H54 (cell line): ENCODE results near the gene CLDN4.
A peak's percentile ranks its signal among the peaks of the same experiment; 100 is the strongest.
"Not testable (repeated sequence)": the region's sequence is repeated elsewhere in the genome, so short reads cannot be mapped to it uniquely, and the experiment has no call there.

ENCODE experiments used
- DNase-seq: peaks from one replicate; pipeline ENCODE4 v3.0.0; 2011; ENCODE audit warnings: low spot score, mixed read lengths; ENCODE audit not compliant: insufficient read length
- FAIRE-seq: peaks from 3 replicates; lab custom pipeline; 2011; peaks lifted over from hg19 to GRCh38; lab: Jason Lieb, UNC
- POLR2A ChIP-seq: IDR thresholded peaks from 2 replicates; pipeline ENCODE4 v1.6.1; 2011; ENCODE audit warnings: low read depth, mild to moderate bottlenecking, low read length

Gene CLDN4

DNA sequence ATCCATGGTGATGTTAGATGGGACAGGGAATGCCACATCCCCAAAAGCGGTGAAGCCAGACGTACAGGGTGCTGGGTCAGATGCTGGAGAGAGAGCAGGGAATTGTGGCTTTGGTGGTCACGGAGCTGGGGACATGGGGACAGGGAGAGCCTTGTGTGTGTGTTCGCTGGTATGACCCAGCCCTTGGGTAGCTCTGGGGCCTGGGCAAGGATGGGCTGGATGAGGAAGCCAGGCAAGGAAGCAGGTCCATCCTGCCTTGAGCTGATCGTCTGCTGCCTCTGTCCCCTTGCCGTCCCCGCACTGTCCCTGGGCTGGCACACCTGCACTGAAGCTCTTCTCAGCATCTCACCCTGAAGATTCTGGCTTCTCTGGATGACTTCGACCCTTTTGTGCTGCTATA is 15.4 kb upstream of the CLDN4 start:
- FAIRE-seq (no peak), DNase-seq (no peak)
- TF ChIP-seq POLR2A, result no peak

DNA sequence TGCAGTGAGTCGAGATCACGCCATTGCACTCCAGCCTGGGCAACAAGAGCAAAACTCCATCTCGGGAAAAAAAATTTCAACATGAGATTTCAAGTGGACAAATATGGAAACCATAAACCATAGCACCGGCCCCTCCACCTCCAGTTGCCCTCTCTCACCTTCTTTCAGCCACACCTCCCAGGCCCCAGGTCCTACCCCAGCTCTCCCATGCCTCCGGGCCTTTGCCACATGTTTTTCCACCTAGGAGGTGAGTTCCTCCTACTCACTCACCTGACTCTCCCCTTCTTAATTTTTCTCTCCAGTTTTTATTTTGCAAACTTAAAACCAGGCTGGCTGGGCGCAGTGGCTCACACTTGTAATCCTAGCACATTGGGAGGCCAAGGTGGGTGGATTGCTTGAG is 13.7 kb upstream of the CLDN4 start:
- FAIRE-seq (no peak), DNase-seq (no peak)
- TF ChIP-seq POLR2A, result no peak

DNA sequence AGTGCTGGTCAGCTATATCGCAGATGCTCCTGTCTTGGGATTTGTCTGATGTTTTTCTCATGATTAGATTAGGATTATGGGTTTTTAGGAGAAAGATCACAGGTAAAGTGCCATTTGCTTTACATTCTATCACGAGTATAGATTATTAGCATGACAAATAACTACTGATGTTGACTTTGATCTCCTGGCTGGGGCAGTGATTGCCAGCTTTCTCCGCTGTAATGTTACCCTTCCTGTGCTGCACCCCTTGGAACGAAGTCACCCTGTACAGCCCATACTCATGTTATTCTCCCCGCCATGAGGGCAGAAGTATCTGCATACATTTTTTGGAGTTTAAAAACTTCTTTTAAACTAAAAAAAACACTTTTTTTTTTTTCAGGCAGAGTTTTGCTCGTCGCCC is 10.8 kb upstream of the CLDN4 start:
- DNase-seq (no peak), FAIRE-seq (no peak)
- no peak for TF ChIP-seq POLR2A

DNA sequence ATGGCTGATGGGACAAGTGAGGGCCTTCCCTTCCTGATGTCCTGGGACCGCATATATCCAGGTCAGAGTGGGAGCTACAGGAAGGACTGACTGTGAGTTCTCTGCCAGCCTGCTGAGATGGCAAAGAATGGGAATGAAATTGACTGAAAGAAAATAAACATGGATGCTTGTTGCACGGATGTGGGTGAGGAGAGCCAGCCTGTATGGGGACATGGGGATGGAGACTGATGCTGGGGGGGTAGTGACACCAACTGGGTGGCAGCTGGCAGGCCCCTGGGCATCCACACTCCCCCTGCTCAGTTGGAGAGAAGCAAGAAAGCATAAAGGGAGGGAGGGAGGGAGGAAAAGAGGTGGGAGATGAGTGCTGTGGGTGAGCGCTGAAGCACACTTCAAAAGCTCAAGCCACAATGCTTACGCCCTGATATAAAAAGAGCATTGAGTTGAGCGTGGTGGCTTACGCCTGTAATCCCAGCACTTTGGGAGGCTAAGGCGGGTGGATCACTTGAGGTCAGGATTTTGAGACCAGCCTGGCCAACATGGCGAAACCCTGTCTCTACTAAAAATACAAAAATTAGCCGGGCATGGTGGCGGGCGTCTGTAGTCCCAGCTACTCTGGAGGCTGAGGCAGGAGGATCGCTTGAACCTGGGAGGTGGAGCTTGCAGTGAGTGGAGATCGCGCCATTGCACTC is 9.1 kb upstream of the CLDN4 start:
- not testable (repeated sequence) for FAIRE-seq, DNase-seq

DNA sequence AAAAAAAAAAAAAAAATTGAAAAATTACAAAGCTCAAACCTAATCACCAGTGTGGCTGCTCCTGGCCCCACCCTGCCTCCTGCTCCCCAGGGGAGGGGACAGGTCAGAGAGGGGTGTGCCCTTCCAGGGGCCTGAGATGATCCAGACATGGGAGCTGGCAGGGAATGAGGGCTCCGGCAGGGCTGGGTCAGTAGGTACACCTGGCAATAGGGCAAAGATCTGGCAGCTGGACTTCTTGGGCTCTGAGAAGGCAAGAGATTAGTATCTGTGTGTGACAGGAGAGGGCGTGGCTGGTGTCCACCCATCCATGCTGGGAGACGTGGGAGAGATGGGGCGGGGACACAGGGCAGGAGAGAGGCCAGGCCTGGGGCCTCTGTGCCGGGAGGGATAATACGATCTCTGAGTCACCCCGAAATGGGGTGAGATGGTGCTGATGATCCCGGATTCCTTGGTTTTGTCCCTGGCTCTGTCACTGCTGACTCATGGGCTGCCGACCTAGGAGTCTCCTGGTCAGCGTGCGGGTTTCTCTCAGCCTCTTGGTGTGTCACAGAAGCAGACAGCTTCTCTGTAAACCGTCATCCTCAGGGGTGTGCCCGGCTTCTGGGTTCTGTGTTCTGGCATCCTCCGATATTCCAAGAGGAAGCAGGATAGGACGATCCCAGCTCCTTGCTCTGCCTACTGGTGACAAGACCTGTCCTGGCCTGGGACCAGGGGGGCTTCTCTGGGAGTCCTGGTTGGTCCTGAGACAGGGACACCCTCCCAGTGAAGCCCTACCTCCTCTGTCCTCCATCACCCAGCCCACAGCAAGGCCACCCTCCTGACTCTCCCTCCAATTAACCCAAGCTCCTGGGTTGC is 8.2 kb upstream of the CLDN4 start:
- FAIRE-seq (peak; percentile 74), DNase-seq (peak; percentile 96)
- TF ChIP-seq POLR2A, result no peak

DNA sequence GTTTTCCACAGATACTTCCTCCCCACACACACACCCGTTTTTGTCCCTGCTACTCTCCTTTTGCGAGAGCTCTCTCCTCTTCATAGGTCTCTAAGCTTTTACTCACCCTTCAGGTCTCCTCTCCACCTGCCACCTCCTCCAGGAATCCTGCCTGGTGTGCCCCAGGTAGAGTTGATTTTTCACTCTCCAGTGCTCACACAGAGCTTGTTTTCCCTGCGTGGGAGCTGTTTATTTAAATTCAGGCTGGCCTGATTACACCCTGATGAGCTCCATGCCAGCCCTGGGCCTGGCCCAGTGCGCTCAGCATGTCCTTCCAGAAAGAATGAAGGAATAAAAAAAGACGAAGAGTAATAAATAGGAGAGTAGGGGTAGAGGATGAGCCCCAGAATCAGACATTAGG is 7.5 kb upstream of the CLDN4 start:
- FAIRE-seq (no peak), DNase-seq (no peak)
- TF ChIP-seq POLR2A, result no peak

DNA sequence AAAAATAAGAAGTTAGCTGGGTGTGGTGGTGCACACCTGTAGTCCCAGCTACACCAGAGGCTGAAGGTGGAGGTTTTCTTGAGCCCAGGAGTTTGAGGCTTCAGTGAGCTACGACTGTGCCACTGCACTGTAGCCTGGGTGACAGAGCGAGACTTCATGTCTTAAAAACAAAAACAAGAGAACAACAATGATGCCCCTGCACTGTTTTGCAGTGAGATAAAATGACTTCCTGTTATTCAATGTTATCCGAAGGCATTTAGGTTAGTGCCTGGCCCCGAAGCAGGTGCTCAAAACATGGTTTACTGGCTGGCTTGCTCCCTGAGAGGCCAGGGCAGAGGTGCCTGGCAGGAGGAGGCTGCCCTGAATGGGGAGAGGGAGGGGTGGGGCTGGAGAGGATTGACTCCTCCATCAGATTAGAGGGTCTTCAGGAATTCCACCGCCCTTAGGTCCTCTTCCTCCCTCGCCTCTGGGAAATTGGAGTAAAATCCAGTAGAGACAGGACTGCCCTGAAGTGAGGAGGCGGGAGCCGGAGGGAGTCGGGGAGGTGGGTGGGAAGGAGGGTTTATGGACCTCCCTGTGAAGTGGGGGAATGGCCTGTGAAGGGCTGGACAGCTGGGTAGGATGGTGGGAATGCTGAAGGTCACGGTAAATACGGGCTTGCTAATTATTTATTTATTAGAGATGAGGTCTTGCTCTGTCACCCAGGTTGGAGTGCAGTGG is 6.8 kb upstream of the CLDN4 start:
- no peak for TF ChIP-seq POLR2A
- no peak for DNase-seq
- no peak for FAIRE-seq

DNA sequence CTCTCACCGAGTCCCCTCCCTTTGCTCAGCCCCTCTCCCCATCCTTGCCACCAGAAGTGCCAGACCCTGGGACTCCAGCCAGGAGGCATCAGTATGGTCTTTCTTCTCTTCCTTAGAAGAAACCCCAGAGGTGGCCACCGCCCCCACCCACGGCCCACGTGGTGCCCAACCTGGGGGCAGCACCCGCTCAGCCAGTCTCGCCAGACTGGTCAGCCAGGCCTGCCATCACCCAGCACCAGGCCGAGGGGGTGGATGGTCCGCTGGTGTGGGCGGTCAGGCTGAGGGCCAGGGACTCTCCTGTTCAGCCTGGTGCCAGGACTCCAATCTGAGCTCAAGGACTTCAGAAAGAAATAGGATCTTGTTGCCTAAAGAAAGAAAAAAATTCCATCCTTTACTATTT is 5.8 kb upstream of the CLDN4 start:
- no peak for FAIRE-seq
- DNase-seq, result no peak
- no peak for TF ChIP-seq POLR2A

DNA sequence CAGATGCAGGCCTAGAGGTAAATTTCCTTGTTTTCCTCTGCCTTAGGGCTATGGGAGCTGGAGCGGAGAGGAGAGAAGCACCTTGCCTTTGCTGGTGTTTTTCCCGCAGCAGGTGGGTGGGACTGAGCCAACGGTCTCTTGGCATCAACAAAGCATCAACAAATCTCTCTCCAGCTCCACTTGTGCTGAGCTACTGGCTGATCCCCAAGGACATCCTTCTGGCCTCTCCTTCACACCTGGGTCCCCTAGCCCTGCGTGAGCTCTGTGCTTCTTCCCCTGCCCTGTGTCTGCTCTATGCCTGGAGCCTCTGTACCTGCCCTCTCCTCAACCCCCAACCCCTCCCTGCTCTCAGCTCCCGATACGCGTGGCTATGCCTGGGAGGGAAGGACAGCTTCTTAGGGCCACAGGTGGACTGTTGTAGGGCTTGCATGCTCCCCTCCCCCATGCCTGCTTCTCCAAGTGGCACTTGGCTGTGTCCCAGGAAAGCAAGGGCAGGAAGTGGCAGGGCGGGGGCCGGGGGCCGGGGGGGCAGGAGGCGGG is 3.2 kb upstream of the CLDN4 start:
- FAIRE-seq (no peak), DNase-seq (no peak)
- no peak for TF ChIP-seq POLR2A

DNA sequence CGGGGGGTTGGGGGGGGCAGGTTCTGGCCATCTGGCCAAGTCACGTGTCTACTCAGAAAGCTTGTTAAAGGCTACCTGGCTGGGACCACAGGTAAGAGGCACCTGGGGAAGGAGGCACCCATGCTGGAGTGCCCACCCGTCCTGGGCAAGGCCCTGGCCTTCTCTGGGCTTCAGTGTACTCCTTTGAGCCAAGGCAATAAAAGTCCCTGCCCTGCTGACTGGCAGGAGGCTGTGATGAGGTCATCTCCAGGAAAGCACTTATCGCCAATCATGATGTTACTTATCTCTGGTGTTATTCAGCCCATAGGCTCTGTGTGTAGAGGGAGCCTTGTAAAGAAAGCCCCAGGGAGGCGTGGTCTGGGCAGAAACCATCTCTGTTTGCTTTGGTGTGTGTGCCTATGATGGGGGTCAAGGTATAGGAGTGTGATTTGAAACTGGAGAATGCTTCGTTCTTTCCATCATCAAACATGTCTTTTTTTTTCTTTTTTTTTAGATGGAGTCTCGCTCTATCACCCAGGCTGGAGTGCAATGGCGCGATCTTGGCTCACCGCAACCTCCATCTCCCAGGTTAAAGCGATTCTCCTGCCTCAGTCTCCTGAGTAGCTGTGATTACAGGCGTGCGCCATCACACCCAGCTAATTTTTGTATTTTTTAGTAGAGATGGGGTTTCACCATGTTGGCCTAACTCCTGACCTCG is 2.5 kb upstream of the CLDN4 start:
- FAIRE-seq (peak; percentile 36), DNase-seq (peak; percentile 86)
- no peak for TF ChIP-seq POLR2A

DNA sequence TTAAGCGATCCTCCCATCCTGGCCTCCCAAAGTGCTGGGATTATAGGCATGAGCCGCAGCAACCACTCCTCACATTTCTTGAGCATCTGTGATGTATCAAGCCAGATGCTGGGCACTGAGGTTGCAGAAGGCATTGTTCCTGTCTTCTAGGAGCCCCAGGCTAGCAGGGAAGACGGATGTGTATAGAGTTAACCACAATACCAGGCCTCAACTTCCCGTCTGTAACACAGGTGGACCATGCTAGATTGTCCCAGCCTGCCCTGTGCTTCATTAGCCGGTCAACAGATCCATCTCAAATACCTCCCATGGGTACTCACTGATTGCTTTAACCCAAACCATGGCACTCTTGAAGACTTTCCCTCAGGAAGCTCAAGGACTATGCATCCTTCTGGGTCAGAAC is 1.8 kb upstream of the CLDN4 start:
- FAIRE-seq (no peak), DNase-seq (no peak)
- no peak for TF ChIP-seq POLR2A

DNA sequence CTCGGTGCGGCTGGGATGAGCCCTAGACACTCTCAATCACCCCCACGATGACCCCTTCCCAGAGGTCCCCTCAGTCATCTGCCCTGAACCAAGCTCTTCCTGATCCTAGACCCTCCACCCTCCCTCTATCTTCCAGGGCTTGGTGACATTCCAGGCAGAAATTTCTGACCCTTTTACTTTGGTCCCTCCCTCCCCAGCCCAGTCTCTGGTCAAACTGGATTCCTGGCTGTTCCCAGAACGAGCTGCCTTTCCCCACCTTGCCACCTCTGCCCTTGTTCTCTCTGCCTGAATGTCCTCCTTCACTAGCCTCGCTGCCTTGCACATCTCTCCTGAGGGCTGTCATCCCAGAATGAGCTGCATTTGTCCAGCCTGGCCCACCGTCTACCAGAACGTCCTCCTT is 1.3 kb upstream of the CLDN4 start:
- TF ChIP-seq POLR2A, result no peak
- no peak for DNase-seq

DNA sequence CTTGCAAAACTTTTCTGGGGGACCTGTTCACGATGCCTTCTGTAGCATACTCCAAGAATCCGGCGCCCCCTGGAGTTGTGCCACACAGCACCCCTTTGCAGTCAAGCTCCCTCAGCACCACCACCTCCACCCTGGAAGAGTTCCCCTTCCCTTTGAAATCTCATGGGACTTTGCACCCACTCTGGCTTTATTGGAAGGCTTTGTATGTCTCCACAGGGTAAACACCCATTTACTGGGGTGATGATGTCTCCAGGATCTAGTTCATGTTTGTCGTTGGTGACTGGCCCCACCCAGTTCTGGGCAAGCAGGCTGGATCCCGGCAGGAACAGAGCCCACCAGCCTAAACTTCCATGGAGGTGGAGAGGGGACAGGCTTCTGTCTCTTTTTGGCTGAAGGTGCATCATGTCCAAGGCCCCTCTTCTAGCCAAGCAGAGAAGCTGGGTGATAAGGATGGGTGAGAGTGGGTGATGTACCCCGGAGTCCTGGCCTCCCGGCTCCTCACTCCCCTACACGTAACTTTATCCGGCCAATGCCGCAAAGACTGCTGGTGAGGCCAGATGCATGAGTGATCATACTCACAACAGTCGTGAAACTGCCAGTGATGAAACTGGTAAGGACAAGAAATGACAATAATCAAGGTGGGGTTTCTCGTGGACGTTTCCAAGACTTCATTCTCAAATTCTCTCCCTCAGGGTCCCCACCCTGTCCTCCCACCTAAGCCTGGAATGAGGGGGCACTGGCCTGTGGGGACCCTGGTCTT is 695 bp upstream of the CLDN4 start:
- TF ChIP-seq POLR2A, result no peak
- DNase-seq (no peak), FAIRE-seq (no peak)

More for the DNA sequence above, 1.3 kb upstream of the CLDN4 start:
- FAIRE-seq, result no peak

DNA sequence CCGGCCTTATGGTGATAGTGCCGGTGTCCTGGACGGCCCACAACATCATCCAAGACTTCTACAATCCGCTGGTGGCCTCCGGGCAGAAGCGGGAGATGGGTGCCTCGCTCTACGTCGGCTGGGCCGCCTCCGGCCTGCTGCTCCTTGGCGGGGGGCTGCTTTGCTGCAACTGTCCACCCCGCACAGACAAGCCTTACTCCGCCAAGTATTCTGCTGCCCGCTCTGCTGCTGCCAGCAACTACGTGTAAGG is 713 bp downstream of the CLDN4 start:
- DNase-seq, result no peak
- no peak for FAIRE-seq
- no peak for TF ChIP-seq POLR2A
